ENCODE data around the gene ROPN1L. TPM values are rescaled to one million over a fixed set of nuclear protein-coding genes. Genes with fewer than 3 reads are reported as not detected.

Gene ROPN1L
- total RNA-seq, 1 donor from 2014 or later = 1.9 TPM

- H3K9me3 ChIP-seq = no peaks in the 10 kb centered on the region
- ATAC-seq (no peak), DNase-seq (no peak)
- TF ChIP-seq CTCF (IDR thresholded peaks at IDR 0.05) = no peak
- H3K4me1 ChIP-seq = no peaks in the 10 kb centered on the region
- H3K27me3 ChIP-seq = no peaks in the 10 kb centered on the region
- intact Hi-C loops (cut with DNase I) = no loop called here
- H3K27ac ChIP-seq = no peak overlapping the region
- H3K4me3 ChIP-seq = no peak overlapping the region
- peaks cover 85% of the 10 kb centered on the region for H3K36me3 ChIP-seq
These were observed 40.8 kb upstream of the ROPN1L start for GRCh38 chr5:10400831-10401230.

DNA sequence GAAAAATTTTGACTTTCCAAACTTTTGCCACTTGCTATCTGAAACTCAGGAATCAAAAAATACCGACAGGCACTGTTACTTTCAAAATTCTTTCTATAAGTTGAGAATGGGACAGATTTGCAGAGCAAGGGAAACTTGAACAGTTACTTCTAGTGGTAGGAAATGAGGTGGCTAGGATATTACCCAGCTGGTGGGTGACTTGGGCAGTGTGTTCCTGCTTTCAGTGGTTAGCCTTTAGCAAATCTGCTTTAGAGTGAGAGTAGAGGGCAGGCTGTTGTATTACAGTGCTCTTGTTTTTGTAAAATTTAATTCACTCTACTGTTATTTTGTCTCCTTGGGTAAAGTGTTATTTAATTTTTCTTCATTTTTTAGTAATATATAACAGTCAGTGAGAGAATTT, 40.2 kb upstream of the ROPN1L start:
- no peak for DNase-seq
- Histone ChIP-seq H3K27me3 (no peaks in the 10 kb centered on the region), H3K9me3 (no peaks in the 10 kb centered on the region), H3K27ac (no peak overlapping the region), H3K4me3 (no peak overlapping the region), H3K4me1 (no peaks in the 10 kb centered on the region), H3K36me3 (peaks cover 86% of the 10 kb centered on the region)
- no peak for TF ChIP-seq CTCF (IDR thresholded peaks at IDR 0.05)
- ATAC-seq = no peak
- intact Hi-C loops (cut with DNase I) = no loop called here

GRCh38 chr5:10403829-10404228, 37.9 kb upstream of the ROPN1L start:
- peaks cover 93% of the 10 kb centered on the region for H3K36me3 ChIP-seq
- TF ChIP-seq CTCF (IDR thresholded peaks at IDR 0.05) = no peak

GRCh38 chr5:10406651-10407050, 35.0 kb upstream of the ROPN1L start:
- no peak for TF ChIP-seq CTCF (IDR thresholded peaks at IDR 0.05)
- DNase-seq = no peak
- no peak for ATAC-seq
- H3K27me3 ChIP-seq = no peaks in the 10 kb centered on the region
- intact Hi-C loops (cut with DNase I) = no loop called here
- no peaks in the 10 kb centered on the region for H3K9me3 ChIP-seq
- H3K36me3 ChIP-seq = peaks cover 100% of the 10 kb centered on the region
- no peak overlapping the region for H3K27ac ChIP-seq
- H3K4me3 ChIP-seq = no peak overlapping the region
- no peaks in the 10 kb centered on the region for H3K4me1 ChIP-seq

More at GRCh38 chr5:10403829-10404228, 37.9 kb upstream of the ROPN1L start:
- H3K27me3 ChIP-seq = no peaks in the 10 kb centered on the region
- H3K4me3 ChIP-seq = no peak overlapping the region
- H3K27ac ChIP-seq = no peak overlapping the region
- ATAC-seq (no peak), DNase-seq (no peak)
- H3K4me1 ChIP-seq = no peaks in the 10 kb centered on the region
- intact Hi-C loops (cut with DNase I) = no loop called here
- H3K9me3 ChIP-seq = no peaks in the 10 kb centered on the region

DNA sequence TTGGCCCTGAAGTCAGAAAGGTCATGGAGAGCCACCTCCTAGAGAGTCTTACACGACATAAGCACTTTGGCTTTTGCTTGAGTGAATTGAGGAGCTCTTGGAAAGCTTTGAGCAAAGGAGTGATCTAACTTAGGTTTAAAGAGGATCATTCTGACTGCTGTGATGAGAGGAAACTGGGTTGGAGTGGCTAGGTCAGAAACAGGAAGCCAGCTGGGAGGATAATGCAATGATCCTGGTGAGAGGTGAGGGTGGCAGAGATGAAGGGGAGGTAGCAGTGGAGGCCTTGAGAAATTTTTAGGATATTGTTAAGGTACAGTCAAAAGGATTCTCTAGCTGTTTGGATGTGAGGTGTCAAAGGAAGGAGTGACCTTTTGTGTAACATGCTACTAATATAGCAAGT, 32.2 kb upstream of the ROPN1L start:
- no peaks in the 10 kb centered on the region for H3K27me3 ChIP-seq
- DNase-seq (no peak), ATAC-seq (peak; percentile 50)
- H3K36me3 ChIP-seq = peaks cover 100% of the 10 kb centered on the region
- no peak overlapping the region for H3K4me3 ChIP-seq
- no peak for TF ChIP-seq CTCF (IDR thresholded peaks at IDR 0.05)
- no peaks in the 10 kb centered on the region for H3K9me3 ChIP-seq
- no peaks in the 10 kb centered on the region for H3K4me1 ChIP-seq
- no peak overlapping the region for H3K27ac ChIP-seq
- intact Hi-C loops (cut with DNase I) = no loop called here

- Histone ChIP-seq H3K36me3 (peaks cover 100% of the 10 kb centered on the region), H3K27ac (no peak overlapping the region), H3K27me3 (no peaks in the 10 kb centered on the region), H3K9me3 (no peaks in the 10 kb centered on the region), H3K4me1 (no peaks in the 10 kb centered on the region), H3K4me3 (no peak overlapping the region)
- TF ChIP-seq CTCF (IDR thresholded peaks at IDR 0.05) = no peak
- DNase-seq = no peak
- no peak for ATAC-seq
- intact Hi-C loops (cut with DNase I) = no loop called here
These were observed 31.0 kb upstream of the ROPN1L start for GRCh38 chr5:10410662-10411061.

Measured in upper lobe of right lung (tissue), 1 donor.